Left ventricle myocardium inferior (tissue), 1 donor: Measurements from ENCODE around the gene SND1. TPM values are rescaled to one million over a fixed set of nuclear protein-coding genes. Genes with fewer than 3 reads are reported as not detected.

Source experiments
- DNase-seq: peaks from one replicate; pipeline ENCODE4 v3.0.0-alpha.2; 2020
- H3K27ac ChIP-seq: fragments of 200-600 bp; replicated peaks from 2 replicates; pipeline ENCODE4 v1.8.0; 2021
- H3K27me3 ChIP-seq: fragments of 200-600 bp; 2 replicates; pipeline ENCODE4 v1.8.0; 2021; ENCODE audit warnings: low read depth
- H3K36me3 ChIP-seq: fragments of 200-600 bp; 2 replicates; pipeline ENCODE4 v1.8.0; 2021
- H3K4me1 ChIP-seq: fragments of 200-600 bp; 2 replicates; pipeline ENCODE4 v1.8.0; 2021
- H3K4me3 ChIP-seq: fragments of 200-600 bp; 2 replicates; pipeline ENCODE4 v1.8.0; 2021; ENCODE audit warnings: mild to moderate bottlenecking, moderate library complexity
- H3K9me3 ChIP-seq: fragments of 200-600 bp; replicated peaks from 2 replicates; pipeline ENCODE4 v1.8.0; 2021
- CTCF ChIP-seq: fragments of 200-600 bp; IDR thresholded peaks from 2 replicates; pipeline ENCODE4 v1.8.0; 2021; ENCODE audit warnings: antibody characterized with exemption, mild to moderate bottlenecking, borderline replicate concordance
- intact Hi-C: fragments of 100-400 bp; cut with micrococcal nuclease; formaldehyde crosslinking; loops from one replicate; pipeline ENCODE4 v1.11.0; 2022
- total RNA-seq: library from RNA; stranded (reverse); fragmentation: NEBNext Ultra II Directional; extraction: Animal tissue kit (Norgen Biotek cat#: 25700); gene quantifications from one replicate; pipeline ENCODE4 v1.2.1, GENCODE V29; 2021
- donor health status: DM: no; HTN: yes; CAD: no; lungs with severe emphysema.

The SND1 gene
- total RNA-seq, 1 donor from 2014 or later: 71.6 TPM

- TF ChIP-seq CTCF: no peak
- intact Hi-C loops: no loop called here
- no peak for DNase-seq
Measured at GRCh38 chr7:127946111-127946510, 294.1 kb downstream of the SND1 start.

GRCh38 chr7:127946847-127947246, 294.9 kb downstream of the SND1 start:
- intact Hi-C loops: no loop called here
- no peak for DNase-seq
- Histone ChIP-seq H3K27ac (no peak overlapping the region), H3K4me1 (peaks cover 5% of the 10 kb centered on the region), H3K9me3 (no peaks in the 10 kb centered on the region), H3K27me3 (no peaks in the 10 kb centered on the region), H3K36me3 (no peaks in the 10 kb centered on the region), H3K4me3 (no peak overlapping the region)
- no peak for TF ChIP-seq CTCF

More at GRCh38 chr7:127946111-127946510, 294.1 kb downstream of the SND1 start:
- Histone ChIP-seq H3K9me3 (no peaks in the 10 kb centered on the region), H3K4me1 (peaks cover 5% of the 10 kb centered on the region), H3K27me3 (no peaks in the 10 kb centered on the region), H3K27ac (no peak overlapping the region), H3K4me3 (no peak overlapping the region), H3K36me3 (no peaks in the 10 kb centered on the region)

- Histone ChIP-seq H3K4me3 (no peak overlapping the region), H3K27ac (no peak overlapping the region), H3K36me3 (no peaks in the 10 kb centered on the region), H3K27me3 (no peaks in the 10 kb centered on the region), H3K4me1 (peaks cover 5% of the 10 kb centered on the region), H3K9me3 (no peaks in the 10 kb centered on the region)
- intact Hi-C loops: no loop called here
- no peak for DNase-seq
- no peak for TF ChIP-seq CTCF
Measured at GRCh38 chr7:127948312-127948711, 296.3 kb downstream of the SND1 start.

GRCh38 chr7:127948930-127949329, 296.9 kb downstream of the SND1 start:
- H3K27me3 ChIP-seq: no peaks in the 10 kb centered on the region
- TF ChIP-seq CTCF: no peak

GRCh38 chr7:127949769-127950222, 297.8 kb downstream of the SND1 start:
- no peak for TF ChIP-seq CTCF
- DNase-seq: no peak
- Histone ChIP-seq H3K4me1 (peaks cover 4% of the 10 kb centered on the region), H3K4me3 (no peak overlapping the region), H3K27ac (no peak overlapping the region), H3K36me3 (no peaks in the 10 kb centered on the region), H3K27me3 (no peaks in the 10 kb centered on the region), H3K9me3 (no peaks in the 10 kb centered on the region)
- intact Hi-C loops: no loop called here

More at GRCh38 chr7:127948930-127949329, 296.9 kb downstream of the SND1 start:
- DNase-seq: no peak
- no peaks in the 10 kb centered on the region for H3K36me3 ChIP-seq
- H3K9me3 ChIP-seq: no peaks in the 10 kb centered on the region
- peaks cover 4% of the 10 kb centered on the region for H3K4me1 ChIP-seq
- H3K4me3 ChIP-seq: no peak overlapping the region
- H3K27ac ChIP-seq: no peak overlapping the region
- intact Hi-C loops: no loop called here
